Lower leg skin (tissue), 3 donors: ENCODE data around the gene BAZ1A.

Source experiments
- CTCF ChIP-seq, 3 donors: fragments of 450-650 bp; IDR thresholded peaks; one replicate each; pipeline ENCODE4 v1.5.1; 2016; ENCODE audit warnings: antibody characterized with exemption in 3 of 3, mild to moderate bottlenecking in 3 of 3, moderate library complexity in 2 of 3
- POLR2A ChIP-seq, 2 donors: fragments of 450-650 bp; IDR thresholded peaks; one replicate each; pipeline ENCODE4 v1.6.1; 2016 to 2017; ENCODE audit warnings: antibody characterized with exemption in 2 of 2, mild to moderate bottlenecking in 1 of 2, moderate library complexity in 1 of 2

GRCh38 chr14:34749408-34749807, 125.8 kb downstream of the BAZ1A start:
- TF ChIP-seq CTCF (IDR thresholded peaks at IDR 0.05) (no peak), POLR2A (IDR thresholded peaks at IDR 0.05) (no peak)
